HepG2 (cell line): ENCODE results near the gene SERPINF2. TPM values are rescaled to one million over a fixed set of nuclear protein-coding genes. Genes with fewer than 3 reads are reported as not detected.

Source experiments
- AGO2 ChIP-seq: fragments of 200-400 bp; formaldehyde crosslinking; optimal IDR thresholded peaks from 2 replicates; pipeline ENCODE3; 2017; ENCODE audit warnings: mild to moderate bottlenecking, low read depth, low read length, moderate library complexity
- ARHGAP35 ChIP-seq: sonication (generic); formaldehyde crosslinking; IDR thresholded peaks from 2 replicates; pipeline ENCODE4 v1.9.0; 2022; ENCODE audit warnings: mild to moderate bottlenecking, inconsistent platforms, moderate library complexity, missing genetic modification reagents, borderline replicate concordance
- GABPA ChIP-seq, 2 experiments: IDR thresholded peaks; 2 replicates each; pipeline ENCODE4 v1.6.1; 2011 to 2016; ENCODE audit warnings: low read depth in 2 of 2, low read length in 1 of 2, missing biosample characterization in 1 of 2, missing genetic modification characterization in 1 of 2
- GATAD1 ChIP-seq: IDR thresholded peaks from 2 replicates; pipeline ENCODE4 v1.6.1; 2016; ENCODE audit warnings: missing genetic modification reagents, missing compliant biosample characterization
- HDAC6 ChIP-seq: fragments of 200-600 bp; sonication (generic); IDR thresholded peaks from 2 replicates; pipeline ENCODE4 v1.7.0; 2017; ENCODE audit warnings: mild to moderate bottlenecking, antibody characterized with exemption, low read length, low read depth
- RBM22 ChIP-seq: fragments of 200-400 bp; formaldehyde crosslinking; optimal IDR thresholded peaks from 2 replicates; pipeline ENCODE3; 2017; ENCODE audit warnings: mild to moderate bottlenecking, low read length, moderate library complexity
- RORA ChIP-seq: sonication (generic); formaldehyde crosslinking; IDR thresholded peaks from 2 replicates; pipeline ENCODE4 v1.5.0; 2020; ENCODE audit warnings: mild to moderate bottlenecking, missing genetic modification reagents, moderate library complexity
- SIN3A ChIP-seq: IDR thresholded peaks from 2 replicates; pipeline ENCODE4 v1.6.1; 2011; ENCODE audit warnings: low read depth, mild to moderate bottlenecking, control low read depth, low read length, borderline replicate concordance
- SSRP1 ChIP-seq: IDR thresholded peaks from 2 replicates; pipeline ENCODE4 v1.6.1; 2016; ENCODE audit warnings: control low read depth
- THAP11 ChIP-seq: IDR thresholded peaks from 2 replicates; pipeline ENCODE4 v1.6.1; 2016; ENCODE audit warnings: missing biosample characterization, missing genetic modification reagents
- U2AF2 ChIP-seq: fragments of 200-400 bp; formaldehyde crosslinking; IDR thresholded peaks from 2 replicates; pipeline ENCODE4 v1.6.1; 2017; ENCODE audit warnings: low read depth, mild to moderate bottlenecking, low read length
- ZBTB8A ChIP-seq: sonication (generic); formaldehyde crosslinking; IDR thresholded peaks from 2 replicates; pipeline ENCODE4 v1.4.0; 2020; ENCODE audit warnings: mild to moderate bottlenecking, low read depth, missing genetic modification reagents, borderline replicate concordance
- ZNF343 ChIP-seq: sonication (generic); formaldehyde crosslinking; IDR thresholded peaks from 2 replicates; pipeline ENCODE4 v1.4.0; 2020; ENCODE audit warnings: mild to moderate bottlenecking, missing genetic modification reagents
- ZNF557 ChIP-seq: sonication (generic); formaldehyde crosslinking; IDR thresholded peaks from 2 replicates; pipeline ENCODE4 v1.4.0; 2020; ENCODE audit warnings: missing genetic modification reagents
- ZNF558 ChIP-seq: sonication (generic); formaldehyde crosslinking; IDR thresholded peaks from 2 replicates; pipeline ENCODE4 v1.9.0; 2022; ENCODE audit warnings: mild to moderate bottlenecking, missing genetic modification reagents, borderline replicate concordance
- ZNF577 ChIP-seq: sonication (generic); formaldehyde crosslinking; IDR thresholded peaks from 2 replicates; pipeline ENCODE4 v1.4.0; 2020; ENCODE audit warnings: mild to moderate bottlenecking, low read depth, missing genetic modification reagents, borderline replicate concordance
- polyA plus RNA-seq, 8 experiments: library from polyadenylated mRNA; depleted of rRNA in 3 of 8; stranded (reverse) in 7 of 8; unstranded in 1 of 8; fragments of >200 nt; fragmentation: Illumina TruSeq in 4 of 8; extraction: Trizol in 4 of 8; gene quantifications; 2 replicates each; pipeline versions ENCODE4 v1.2.1 to v1.2.3, GENCODE V29; 2011 to 2016; ENCODE audit warnings: low read depth in 4 of 8, missing spikeins in 1 of 8, mixed read lengths in 1 of 8; ENCODE audit not compliant: insufficient read depth in 1 of 8
- total RNA-seq, 5 experiments: library from RNA; depleted of rRNA; stranded (reverse); fragments of >200 nt; fragmentation: Illumina TruSeq; extraction: Trizol; gene quantifications; 2 replicates each; pipeline ENCODE4 v1.2.3, GENCODE V29; 2016; ENCODE audit warnings: low read depth in 1 of 5
- TF ChIP-seq, protein P1 (sequence below): sonication (generic); formaldehyde crosslinking; IDR thresholded peaks from 2 replicates; pipeline ENCODE4 v1.9.0; 2021; ENCODE audit warnings: missing genetic modification reagents, borderline replicate concordance
- TF ChIP-seq, protein P2 (sequence below): sonication (generic); formaldehyde crosslinking; IDR thresholded peaks from 2 replicates; pipeline ENCODE4 v1.4.0; 2020; ENCODE audit warnings: missing genetic modification reagents; ENCODE audit errors: not compliant biosample characterization
- TF ChIP-seq, protein P3 (sequence below): sonication (generic); formaldehyde crosslinking; IDR thresholded peaks from 2 replicates; pipeline ENCODE4 v1.5.1; 2020; ENCODE audit warnings: missing genetic modification reagents, mild to moderate bottlenecking, borderline replicate concordance
- TF ChIP-seq, protein P4 (sequence below): sonication (generic); formaldehyde crosslinking; IDR thresholded peaks from 2 replicates; pipeline ENCODE4 v1.4.0; 2020; ENCODE audit warnings: mild to moderate bottlenecking, missing genetic modification reagents
- TF ChIP-seq, protein P5 (sequence below): sonication (generic); formaldehyde crosslinking; IDR thresholded peaks from 2 replicates; pipeline ENCODE4 v1.4.0; 2020; ENCODE audit warnings: mild to moderate bottlenecking, missing genetic modification reagents

SERPINF2 gene
- total and polyA plus RNA-seq, 2 of the 13 experiments (the other 11 are each of a cell fraction or from before 2014, with no cell fraction given), result 309 to 548 TPM

DNA sequence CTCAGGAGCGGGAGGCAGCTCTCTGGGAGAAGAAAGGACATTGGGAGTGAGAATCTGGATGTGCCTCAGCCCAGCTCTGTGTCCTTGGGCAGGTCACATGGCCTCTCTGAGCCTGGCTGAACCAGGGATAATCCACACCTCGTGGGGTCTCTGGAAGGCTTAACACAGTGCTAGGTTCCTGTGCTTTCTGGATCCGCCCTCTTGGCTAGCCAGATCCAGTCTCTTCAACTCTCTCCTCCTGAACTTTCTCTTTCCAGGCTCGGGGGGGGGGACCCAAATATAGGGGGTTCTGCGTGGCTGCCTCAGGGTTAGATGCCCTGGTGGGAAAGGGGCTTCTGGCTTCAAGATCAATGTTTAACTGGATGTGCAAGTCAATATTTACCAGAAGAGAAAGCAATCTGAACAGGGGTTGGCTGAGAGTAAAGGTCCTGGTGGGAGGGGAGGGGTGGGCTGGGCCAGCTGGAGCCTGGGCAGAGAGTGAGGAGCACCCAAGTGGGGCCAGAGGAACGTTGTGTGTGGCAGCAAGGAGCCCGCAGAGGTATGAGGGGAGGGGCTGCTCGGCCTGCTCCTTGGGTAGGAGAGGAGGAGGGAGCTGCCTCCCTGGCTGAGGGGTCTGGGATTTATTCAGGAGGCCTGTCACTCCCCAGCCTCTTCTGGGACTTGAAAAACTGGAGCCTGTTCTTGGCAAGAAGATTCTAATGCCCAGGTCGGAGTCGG, at the start of gene SERPINF2 (continued):
- TF ChIP-seq ZBTB8A (CRISPR knock-in tag) (no peak), ZNF343 (no peak), GABPA (IDR thresholded peaks at IDR 0.05; ENCODE audit: low read depth, low read length) (no peak), GABPA (CRISPR knock-in tag; IDR thresholded peaks at IDR 0.05; ENCODE audit: low read depth) (no peak), RBM22 (no peak), RORA (CRISPR knock-in tag) (no peak), ZNF557 (CRISPR knock-in tag) (0 out of 2 replicates have a peak, but pooled peaks have one; percentile 59), U2AF2 (no peak), HDAC6 (no peak), SSRP1 (CRISPR knock-in tag) (no peak), ZNF577 (CRISPR knock-in tag) (no peak), AGO2 (no peak), GATAD1 (CRISPR knock-in tag) (peak; percentile 41; the same call in 1 of the 2 replicates), ARHGAP35 (CRISPR knock-in tag) (no peak), ZNF558 (no peak), THAP11 (CRISPR knock-in tag) (0 out of 2 replicates have a peak, but pooled peaks have one; percentile 29), SIN3A (peak; percentile 71; the same call in 1 of the 2 replicates)
- TF ChIP-seq, protein P1, sequence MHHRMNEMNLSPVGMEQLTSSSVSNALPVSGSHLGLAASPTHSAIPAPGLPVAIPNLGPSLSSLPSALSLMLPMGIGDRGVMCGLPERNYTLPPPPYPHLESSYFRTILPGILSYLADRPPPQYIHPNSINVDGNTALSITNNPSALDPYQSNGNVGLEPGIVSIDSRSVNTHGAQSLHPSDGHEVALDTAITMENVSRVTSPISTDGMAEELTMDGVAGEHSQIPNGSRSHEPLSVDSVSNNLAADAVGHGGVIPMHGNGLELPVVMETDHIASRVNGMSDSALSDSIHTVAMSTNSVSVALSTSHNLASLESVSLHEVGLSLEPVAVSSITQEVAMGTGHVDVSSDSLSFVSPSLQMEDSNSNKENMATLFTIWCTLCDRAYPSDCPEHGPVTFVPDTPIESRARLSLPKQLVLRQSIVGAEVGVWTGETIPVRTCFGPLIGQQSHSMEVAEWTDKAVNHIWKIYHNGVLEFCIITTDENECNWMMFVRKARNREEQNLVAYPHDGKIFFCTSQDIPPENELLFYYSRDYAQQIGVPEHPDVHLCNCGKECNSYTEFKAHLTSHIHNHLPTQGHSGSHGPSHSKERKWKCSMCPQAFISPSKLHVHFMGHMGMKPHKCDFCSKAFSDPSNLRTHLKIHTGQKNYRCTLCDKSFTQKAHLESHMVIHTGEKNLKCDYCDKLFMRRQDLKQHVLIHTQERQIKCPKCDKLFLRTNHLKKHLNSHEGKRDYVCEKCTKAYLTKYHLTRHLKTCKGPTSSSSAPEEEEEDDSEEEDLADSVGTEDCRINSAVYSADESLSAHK (CRISPR knock-in tag), result no peak
- TF ChIP-seq, protein P2, sequence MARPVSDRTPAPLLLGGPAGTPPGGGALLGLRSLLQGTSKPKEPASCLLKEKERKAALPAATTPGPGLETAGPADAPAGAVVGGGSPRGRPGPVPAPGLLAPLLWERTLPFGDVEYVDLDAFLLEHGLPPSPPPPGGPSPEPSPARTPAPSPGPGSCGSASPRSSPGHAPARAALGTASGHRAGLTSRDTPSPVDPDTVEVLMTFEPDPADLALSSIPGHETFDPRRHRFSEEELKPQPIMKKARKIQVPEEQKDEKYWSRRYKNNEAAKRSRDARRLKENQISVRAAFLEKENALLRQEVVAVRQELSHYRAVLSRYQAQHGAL (CRISPR knock-in tag), result peak; percentile 30
- TF ChIP-seq, protein P3, sequence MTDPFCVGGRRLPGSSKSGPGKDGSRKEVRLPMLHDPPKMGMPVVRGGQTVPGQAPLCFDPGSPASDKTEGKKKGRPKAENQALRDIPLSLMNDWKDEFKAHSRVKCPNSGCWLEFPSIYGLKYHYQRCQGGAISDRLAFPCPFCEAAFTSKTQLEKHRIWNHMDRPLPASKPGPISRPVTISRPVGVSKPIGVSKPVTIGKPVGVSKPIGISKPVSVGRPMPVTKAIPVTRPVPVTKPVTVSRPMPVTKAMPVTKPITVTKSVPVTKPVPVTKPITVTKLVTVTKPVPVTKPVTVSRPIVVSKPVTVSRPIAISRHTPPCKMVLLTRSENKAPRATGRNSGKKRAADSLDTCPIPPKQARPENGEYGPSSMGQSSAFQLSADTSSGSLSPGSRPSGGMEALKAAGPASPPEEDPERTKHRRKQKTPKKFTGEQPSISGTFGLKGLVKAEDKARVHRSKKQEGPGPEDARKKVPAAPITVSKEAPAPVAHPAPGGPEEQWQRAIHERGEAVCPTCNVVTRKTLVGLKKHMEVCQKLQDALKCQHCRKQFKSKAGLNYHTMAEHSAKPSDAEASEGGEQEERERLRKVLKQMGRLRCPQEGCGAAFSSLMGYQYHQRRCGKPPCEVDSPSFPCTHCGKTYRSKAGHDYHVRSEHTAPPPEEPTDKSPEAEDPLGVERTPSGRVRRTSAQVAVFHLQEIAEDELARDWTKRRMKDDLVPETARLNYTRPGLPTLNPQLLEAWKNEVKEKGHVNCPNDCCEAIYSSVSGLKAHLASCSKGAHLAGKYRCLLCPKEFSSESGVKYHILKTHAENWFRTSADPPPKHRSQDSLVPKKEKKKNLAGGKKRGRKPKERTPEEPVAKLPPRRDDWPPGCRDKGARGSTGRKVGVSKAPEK (CRISPR knock-in tag), result no peak
- TF ChIP-seq, protein P4, sequence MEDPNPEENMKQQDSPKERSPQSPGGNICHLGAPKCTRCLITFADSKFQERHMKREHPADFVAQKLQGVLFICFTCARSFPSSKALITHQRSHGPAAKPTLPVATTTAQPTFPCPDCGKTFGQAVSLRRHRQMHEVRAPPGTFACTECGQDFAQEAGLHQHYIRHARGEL (CRISPR knock-in tag), result no peak
- TF ChIP-seq, protein P5, sequence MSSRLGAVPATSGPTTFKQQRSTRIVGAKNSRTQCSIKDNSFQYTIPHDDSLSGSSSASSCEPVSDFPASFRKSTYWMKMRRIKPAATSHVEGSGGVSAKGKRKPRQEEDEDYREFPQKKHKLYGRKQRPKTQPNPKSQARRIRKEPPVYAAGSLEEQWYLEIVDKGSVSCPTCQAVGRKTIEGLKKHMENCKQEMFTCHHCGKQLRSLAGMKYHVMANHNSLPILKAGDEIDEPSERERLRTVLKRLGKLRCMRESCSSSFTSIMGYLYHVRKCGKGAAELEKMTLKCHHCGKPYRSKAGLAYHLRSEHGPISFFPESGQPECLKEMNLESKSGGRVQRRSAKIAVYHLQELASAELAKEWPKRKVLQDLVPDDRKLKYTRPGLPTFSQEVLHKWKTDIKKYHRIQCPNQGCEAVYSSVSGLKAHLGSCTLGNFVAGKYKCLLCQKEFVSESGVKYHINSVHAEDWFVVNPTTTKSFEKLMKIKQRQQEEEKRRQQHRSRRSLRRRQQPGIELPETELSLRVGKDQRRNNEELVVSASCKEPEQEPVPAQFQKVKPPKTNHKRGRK, result no peak
